ENCODE data around the gene HERC5.
"Not testable (repeated sequence)": the region's sequence is repeated elsewhere in the genome, so short reads cannot be mapped to it uniquely, and the experiment has no call there.

Gene HERC5

GRCh38 chr4:88456670-88457306 is at the start of gene HERC5:
Gene HERC5 (plus strand): TSS chr4:88457119. CDS start chr4:88457270, 151 bp downstream.
- DNase-seq = peak; percentile 89 to 91

GRCh38 chr4:88409206-88409605 is 47.7 kb upstream of the HERC5 start:
- DNase-seq = no peak

- DNase-seq = no peak
Observed at GRCh38 chr4:88409789-88410188, 47.1 kb upstream of the HERC5 start.

GRCh38 chr4:88411491-88412096 is 45.3 kb upstream of the HERC5 start:
- no peak for DNase-seq

GRCh38 chr4:88413801-88414200 is 43.1 kb upstream of the HERC5 start:
- DNase-seq = no peak

GRCh38 chr4:88414755-88415154 is 42.2 kb upstream of the HERC5 start:
- no peak for DNase-seq

- DNase-seq = no peak
Observed at GRCh38 chr4:88415982-88416381, 40.9 kb upstream of the HERC5 start.

GRCh38 chr4:88418411-88418810 is 38.5 kb upstream of the HERC5 start:
- no peak for DNase-seq

- no peak for DNase-seq
Observed at GRCh38 chr4:88419874-88420273, 37.0 kb upstream of the HERC5 start.

GRCh38 chr4:88420844-88421243 is 36.1 kb upstream of the HERC5 start:
- DNase-seq = no peak

GRCh38 chr4:88422403-88422802 is 34.5 kb upstream of the HERC5 start:
- DNase-seq = no peak

- DNase-seq = no peak
Observed at GRCh38 chr4:88429401-88429800, 27.5 kb upstream of the HERC5 start.

- DNase-seq = no peak
Observed at GRCh38 chr4:88435987-88436693, 20.8 kb upstream of the HERC5 start.

GRCh38 chr4:88437873-88438272 is 19.0 kb upstream of the HERC5 start:
- DNase-seq = not testable (repeated sequence)

- no peak for DNase-seq
Observed at GRCh38 chr4:88439161-88439760, 17.7 kb upstream of the HERC5 start.

GRCh38 chr4:88440146-88440545 is 16.8 kb upstream of the HERC5 start:
- no peak for DNase-seq

GRCh38 chr4:88441696-88442095 is 15.2 kb upstream of the HERC5 start:
- no peak for DNase-seq

- no peak for DNase-seq
Observed at GRCh38 chr4:88442689-88443191, 14.2 kb upstream of the HERC5 start.

GRCh38 chr4:88443486-88443885 is 13.4 kb upstream of the HERC5 start:
- DNase-seq = no peak

- no peak for DNase-seq
Observed at GRCh38 chr4:88445252-88445651, 11.7 kb upstream of the HERC5 start.

- DNase-seq = no peak
Observed at GRCh38 chr4:88446124-88446523, 10.8 kb upstream of the HERC5 start.

GRCh38 chr4:88447371-88448095 is 9.4 kb upstream of the HERC5 start:
- DNase-seq = no peak

- not testable (repeated sequence) for DNase-seq
Observed at GRCh38 chr4:88448211-88448765, 8.6 kb upstream of the HERC5 start.
